Neural cell (in vitro differentiated cells): Measurements from ENCODE around the gene TMEM240. TPM values are rescaled to one million over a fixed set of nuclear protein-coding genes. Genes with fewer than 3 reads are reported as not detected.

Experiments used
- H2AFZ ChIP-seq: fragments of 200-600, 300-800 bp; sonication (generic), shearing (Covaris generic); 2 replicates; pipeline ENCODE4 v1.6.0; 2014; ENCODE audit warnings: low read depth, mild to moderate bottlenecking, antibody characterized with exemption, low read length, moderate library complexity
- H3F3A ChIP-seq: fragments of 200-600 bp; shearing (Covaris generic); 2 replicates; pipeline ENCODE4 v1.6.1; 2016; ENCODE audit warnings: mild to moderate bottlenecking, moderate library complexity, mixed read lengths, antibody characterized with exemption, low read length; ENCODE audit not compliant: insufficient read depth, poor library complexity, severe bottlenecking
- H3K27ac ChIP-seq: fragments of 200-600, 300-800 bp; sonication (generic), shearing (Covaris generic); 2 replicates; pipeline ENCODE4 v1.5.1; 2014; ENCODE audit warnings: mild to moderate bottlenecking, low read length, moderate library complexity
- H3K27me3 ChIP-seq: fragments of 300-800, 200-600 bp; sonication (generic), shearing (Covaris generic); 2 replicates; pipeline ENCODE4 v1.6.0; 2014; ENCODE audit warnings: mild to moderate bottlenecking, low read depth, low read length, moderate library complexity; ENCODE audit not compliant: insufficient read depth
- H3K36me3 ChIP-seq: fragments of 300-800, 200-600 bp; sonication (generic), shearing (Covaris generic); 2 replicates; pipeline ENCODE4 v1.5.1; 2014; ENCODE audit warnings: mild to moderate bottlenecking, antibody characterized with exemption, low read length, moderate library complexity; ENCODE audit not compliant: insufficient read depth
- H3K4me2 ChIP-seq: fragments of 300-800, 200-600 bp; sonication (generic), shearing (Covaris generic); 2 replicates; pipeline ENCODE4 v1.6.0; 2014; ENCODE audit warnings: mild to moderate bottlenecking, low read length
- H3K4me3 ChIP-seq: fragments of 300-800, 200-600 bp; sonication (generic), shearing (Covaris generic); 2 replicates; pipeline ENCODE4 v1.5.1; 2014; ENCODE audit warnings: mild to moderate bottlenecking, low read length, moderate library complexity
- H3K79me2 ChIP-seq: fragments of 200-600 bp; shearing (Covaris generic); replicated peaks from 2 replicates; pipeline ENCODE4 v1.6.0; 2014; ENCODE audit warnings: mild to moderate bottlenecking, low read length, moderate library complexity; ENCODE audit not compliant: insufficient read depth
- H3K9ac ChIP-seq: fragments of 300-800, 200-600 bp; sonication (generic), shearing (Covaris generic); 2 replicates; pipeline ENCODE4 v1.6.1; 2016; ENCODE audit warnings: mild to moderate bottlenecking, low read length, mixed read lengths
- H3K9me2 ChIP-seq: fragments of 200-600 bp; shearing (Covaris generic); 2 replicates; pipeline ENCODE4 v1.6.1; 2016; ENCODE audit warnings: mild to moderate bottlenecking, low read length, mixed read lengths; ENCODE audit not compliant: insufficient read depth
- H3K9me3 ChIP-seq: fragments of 200-600, 300-800 bp; sonication (generic), shearing (Covaris generic); 2 replicates; pipeline ENCODE4 v1.6.1; 2016; ENCODE audit warnings: mild to moderate bottlenecking, mixed run types, low read length, moderate library complexity, mixed read lengths
- H4K20me1 ChIP-seq: fragments of 200-600 bp; shearing (Covaris generic); 2 replicates; pipeline ENCODE4 v1.6.1; 2016; ENCODE audit warnings: mild to moderate bottlenecking, mixed run types; ENCODE audit not compliant: insufficient read depth
- EP300 ChIP-seq: fragments of 450-650 bp; conservative IDR thresholded peaks from 2 replicates; pipeline ENCODE4 v1.6.1; 2014; ENCODE audit warnings: antibody characterized with exemption, mild to moderate bottlenecking, moderate library complexity; ENCODE audit not compliant: poor library complexity, severe bottlenecking
- EZH2 ChIP-seq: fragments of 200-600, 300-800 bp; shearing (Covaris generic), sonication (generic); IDR thresholded peaks from 2 replicates; pipeline ENCODE4 v1.6.1; 2014; ENCODE audit warnings: antibody characterized with exemption, low read length, borderline replicate concordance, mild to moderate bottlenecking; ENCODE audit not compliant: insufficient read depth, poor library complexity, severe bottlenecking
- MXI1 ChIP-seq: fragments of 450-650 bp; conservative IDR thresholded peaks from 2 replicates; pipeline ENCODE4 v1.6.1; 2014; ENCODE audit warnings: antibody characterized with exemption, mild to moderate bottlenecking; ENCODE audit not compliant: poor library complexity, severe bottlenecking
- POLR2AphosphoS5 ChIP-seq: IDR thresholded peaks from 2 replicates; pipeline ENCODE4 v1.6.1; 2012
- RAD21 ChIP-seq: fragments of 450-650 bp; conservative IDR thresholded peaks from 2 replicates; pipeline ENCODE4 v1.6.1; 2014; ENCODE audit warnings: antibody characterized with exemption, mild to moderate bottlenecking, moderate library complexity
- REST ChIP-seq: IDR thresholded peaks from 2 replicates; pipeline ENCODE4 v1.6.1; 2012; ENCODE audit warnings: borderline replicate concordance
- SMC3 ChIP-seq: fragments of 450-650 bp; conservative IDR thresholded peaks from 2 replicates; pipeline ENCODE4 v1.6.1; 2014; ENCODE audit warnings: antibody characterized with exemption, mild to moderate bottlenecking, moderate library complexity; ENCODE audit not compliant: poor library complexity
- TAF1 ChIP-seq: IDR thresholded peaks from 2 replicates; pipeline ENCODE4 v1.6.1; 2012; ENCODE audit warnings: low read depth
- polyA plus RNA-seq: library from polyadenylated mRNA; depleted of rRNA; stranded (reverse); fragments of >200 nt; gene quantifications from 2 replicates; pipeline ENCODE4 v1.2.3, GENCODE V29; 2014
- TF ChIP-seq, protein P1 (sequence below): fragments of 450-650 bp; IDR thresholded peaks from 2 replicates; pipeline ENCODE4 v1.5.1; 2014; ENCODE audit warnings: antibody characterized with exemption, mild to moderate bottlenecking, moderate library complexity; ENCODE audit not compliant: poor library complexity, severe bottlenecking

The TMEM240 gene
- polyA plus RNA-seq, 1 donor from 2014 or later, result 46.7 TPM

DNA sequence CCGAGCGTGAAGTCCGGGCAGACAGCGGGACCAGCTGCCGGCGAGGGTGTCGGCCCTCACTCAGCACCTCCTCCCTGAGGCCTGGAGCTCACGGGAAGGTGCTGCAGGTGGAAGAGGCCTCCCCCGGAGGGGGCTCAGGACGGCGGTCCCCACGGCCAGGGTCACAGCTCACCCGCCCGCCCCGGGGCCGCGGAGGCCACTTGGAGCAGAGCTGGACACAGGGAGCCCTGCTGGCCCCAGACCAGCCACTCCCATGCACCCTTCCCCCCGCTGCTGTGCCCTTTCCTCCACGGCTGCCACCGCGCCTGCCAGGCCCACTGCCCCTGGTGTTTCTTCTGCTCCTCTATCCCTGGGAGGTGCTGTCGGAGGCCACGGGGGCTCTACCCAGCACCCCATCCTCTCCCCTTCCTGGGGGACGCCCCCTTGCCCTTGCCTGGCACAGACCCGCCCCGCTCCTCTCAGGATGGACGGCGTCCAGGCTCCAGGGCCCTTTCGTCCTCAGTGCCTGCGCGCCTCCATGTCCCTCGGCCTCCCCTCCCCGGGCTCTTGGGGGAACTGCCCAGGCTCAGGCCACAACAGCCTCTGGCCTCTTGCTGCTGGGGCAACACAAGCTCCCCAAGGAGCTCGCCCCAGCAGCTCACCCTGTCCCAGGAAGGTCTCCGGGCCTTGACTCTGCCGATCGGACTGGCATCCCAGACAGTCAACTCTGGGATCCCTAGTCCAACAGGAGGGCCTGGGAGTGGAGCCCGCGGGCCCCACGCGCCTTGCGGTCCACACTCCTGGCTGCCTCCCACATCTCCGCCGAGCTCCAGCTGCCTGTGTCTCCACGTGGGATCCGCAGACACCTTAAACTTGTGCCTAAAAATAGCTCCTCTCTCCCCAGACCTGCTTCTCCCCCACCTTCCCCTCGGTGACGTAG, 4.1 kb downstream of the TMEM240 start:
- H3K9ac ChIP-seq, result no peak overlapping the region
- H3K36me3 ChIP-seq, result peaks cover 5% of the 10 kb centered on the region
- H2AFZ ChIP-seq, result no peak overlapping the region
- no peaks in the 10 kb centered on the region for H4K20me1 ChIP-seq
- H3K4me2 ChIP-seq, result no peak overlapping the region
- no peak overlapping the region for H3K27ac ChIP-seq
- no peaks in the 10 kb centered on the region for H3K9me3 ChIP-seq
- H3F3A ChIP-seq, result no peaks in the 10 kb centered on the region
- no peaks in the 10 kb centered on the region for H3K79me2 ChIP-seq
- no peak for TF ChIP-seq MXI1
- TF ChIP-seq RAD21, result no peak
- TF ChIP-seq EP300, result no peak
- TF ChIP-seq SMC3, result no peak
- TF ChIP-seq, protein P1, sequence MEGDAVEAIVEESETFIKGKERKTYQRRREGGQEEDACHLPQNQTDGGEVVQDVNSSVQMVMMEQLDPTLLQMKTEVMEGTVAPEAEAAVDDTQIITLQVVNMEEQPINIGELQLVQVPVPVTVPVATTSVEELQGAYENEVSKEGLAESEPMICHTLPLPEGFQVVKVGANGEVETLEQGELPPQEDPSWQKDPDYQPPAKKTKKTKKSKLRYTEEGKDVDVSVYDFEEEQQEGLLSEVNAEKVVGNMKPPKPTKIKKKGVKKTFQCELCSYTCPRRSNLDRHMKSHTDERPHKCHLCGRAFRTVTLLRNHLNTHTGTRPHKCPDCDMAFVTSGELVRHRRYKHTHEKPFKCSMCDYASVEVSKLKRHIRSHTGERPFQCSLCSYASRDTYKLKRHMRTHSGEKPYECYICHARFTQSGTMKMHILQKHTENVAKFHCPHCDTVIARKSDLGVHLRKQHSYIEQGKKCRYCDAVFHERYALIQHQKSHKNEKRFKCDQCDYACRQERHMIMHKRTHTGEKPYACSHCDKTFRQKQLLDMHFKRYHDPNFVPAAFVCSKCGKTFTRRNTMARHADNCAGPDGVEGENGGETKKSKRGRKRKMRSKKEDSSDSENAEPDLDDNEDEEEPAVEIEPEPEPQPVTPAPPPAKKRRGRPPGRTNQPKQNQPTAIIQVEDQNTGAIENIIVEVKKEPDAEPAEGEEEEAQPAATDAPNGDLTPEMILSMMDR, result no peak
- TF ChIP-seq POLR2AphosphoS5, result no peak
- no peak for TF ChIP-seq REST
- no peak for TF ChIP-seq TAF1
- TF ChIP-seq EZH2, result no peak
- no peaks in the 10 kb centered on the region for H3K27me3 ChIP-seq
- no peaks in the 10 kb centered on the region for H3K9me2 ChIP-seq
- H3K4me3 ChIP-seq, result no peak overlapping the region

DNA sequence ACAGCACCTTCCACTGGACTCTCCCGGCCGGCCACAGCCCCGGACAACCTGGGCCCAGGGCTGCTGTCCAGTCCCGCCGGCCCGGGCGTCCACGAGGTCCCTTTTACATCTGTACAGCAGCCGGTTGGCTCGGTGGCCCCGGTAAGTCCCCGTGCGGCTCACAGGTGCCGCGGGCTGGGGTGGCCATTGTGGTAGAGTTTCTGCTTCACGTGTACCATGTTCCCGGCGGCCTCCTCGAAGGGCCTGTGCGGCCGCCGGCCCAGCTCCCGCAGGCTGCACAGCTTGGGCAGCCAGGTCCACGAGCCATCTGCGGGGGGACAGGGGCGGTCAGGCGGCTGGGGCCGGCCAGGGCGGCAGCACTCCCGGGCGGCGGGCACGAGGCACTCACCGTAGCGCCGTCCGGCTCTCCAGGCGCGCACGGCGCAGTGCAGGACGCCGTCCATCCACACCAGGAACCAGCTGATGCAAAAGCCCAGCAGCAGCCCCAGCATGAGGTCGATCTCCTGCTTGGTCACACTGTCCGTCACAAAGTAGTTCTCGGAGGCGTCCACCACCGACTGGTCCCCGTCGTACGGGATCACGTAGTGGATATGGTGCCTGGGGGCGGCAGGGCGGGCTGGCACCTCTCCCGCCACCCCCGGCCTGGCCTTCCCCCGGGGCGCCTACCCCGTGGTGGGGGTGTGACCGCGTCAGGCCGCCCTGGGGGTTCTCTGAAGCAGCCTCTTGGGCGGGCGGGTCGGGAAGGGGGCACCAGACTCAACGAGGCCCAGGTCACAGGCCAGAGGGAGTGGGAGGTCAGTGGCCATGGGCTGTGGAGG, 5.0 kb downstream of the TMEM240 start:
- Histone ChIP-seq H2AFZ (no peak overlapping the region), H3K36me3 (peaks cover 5% of the 10 kb centered on the region), H3K9me2 (no peaks in the 10 kb centered on the region), H3K27me3 (no peaks in the 10 kb centered on the region), H3K4me2 (no peak overlapping the region), H3K4me3 (no peak overlapping the region), H3K9ac (no peak overlapping the region), H3K9me3 (no peaks in the 10 kb centered on the region), H3K27ac (no peak overlapping the region), H3K79me2 (no peaks in the 10 kb centered on the region), H4K20me1 (no peaks in the 10 kb centered on the region), H3F3A (no peaks in the 10 kb centered on the region)
- TF ChIP-seq TAF1 (no peak), REST (no peak), POLR2AphosphoS5 (no peak)
